ENCODE results near the gene SDK2. TPM values are rescaled to one million over a fixed set of nuclear protein-coding genes. Genes with fewer than 3 reads are reported as not detected.

SDK2 gene
- total RNA-seq = under 1 TPM; 0.23 to 0.27 TPM

- ChIA-PET CTCF (no interaction called here), POLR2A (no interaction called here)
Measured at GRCh38 chr17:73644145-73645049, at the start of gene SDK2. SDK2 (minus strand) TSS chr17:73644445; CDS start chr17:73644088, 357 bp downstream.

- ChIA-PET POLR2A (no interaction called here), CTCF (no interaction called here)
Measured at GRCh38 chr17:73693071-73693470, 48.8 kb upstream of the SDK2 start.

GRCh38 chr17:73691321-73691766 lies 47.1 kb upstream of the SDK2 start:
- ChIA-PET CTCF (interaction anchor here (0.9 kb wide), 1 partner anchor 19 kb away, joined by 4 read pairs; no protein-coding TSS in a partner anchor), POLR2A (no interaction called here)

- ChIA-PET POLR2A (no interaction called here), CTCF (no interaction called here)
Measured at GRCh38 chr17:73690676-73691075, 46.4 kb upstream of the SDK2 start.

GRCh38 chr17:73689596-73690275 lies 45.5 kb upstream of the SDK2 start:
- CTCF ChIA-PET = no interaction called here
- POLR2A ChIA-PET = no interaction called here

GRCh38 chr17:73686961-73687360 lies 42.7 kb upstream of the SDK2 start:
- ChIA-PET CTCF (no interaction called here), POLR2A (no interaction called here)

- POLR2A ChIA-PET = no interaction called here
- CTCF ChIA-PET = no interaction called here
Measured at GRCh38 chr17:73686126-73686525, 41.9 kb upstream of the SDK2 start.

- POLR2A ChIA-PET = no interaction called here
- CTCF ChIA-PET = no interaction called here
Measured at GRCh38 chr17:73684183-73684582, 39.9 kb upstream of the SDK2 start.

GRCh38 chr17:73683771-73684170 lies 39.5 kb upstream of the SDK2 start:
- ChIA-PET POLR2A (no interaction called here), CTCF (no interaction called here)

GRCh38 chr17:73681946-73682345 lies 37.7 kb upstream of the SDK2 start:
- ChIA-PET CTCF (no interaction called here), POLR2A (no interaction called here)

GRCh38 chr17:73679476-73679875 lies 35.2 kb upstream of the SDK2 start:
- CTCF ChIA-PET = no interaction called here
- POLR2A ChIA-PET = no interaction called here

- POLR2A ChIA-PET = no interaction called here
- CTCF ChIA-PET = no interaction called here
Measured at GRCh38 chr17:73678999-73679398, 34.8 kb upstream of the SDK2 start.

- CTCF ChIA-PET = no interaction called here
- POLR2A ChIA-PET = no interaction called here
Measured at GRCh38 chr17:73669771-73670170, 25.5 kb upstream of the SDK2 start.

GRCh38 chr17:73667181-73667959 lies 23.1 kb upstream of the SDK2 start:
- ChIA-PET POLR2A (interaction anchor here (0.5 kb wide), 1 partner anchor 360 kb away, joined by 8 read pairs; no protein-coding TSS in a partner anchor), CTCF (no interaction called here)

- POLR2A ChIA-PET = no interaction called here
- CTCF ChIA-PET = no interaction called here
Measured at GRCh38 chr17:73663614-73664013, 19.4 kb upstream of the SDK2 start.

GRCh38 chr17:73660366-73660765 lies 16.1 kb upstream of the SDK2 start:
- CTCF ChIA-PET = interaction anchor here (0.6 kb wide), 1 partner anchor 698 kb away, joined by 3 read pairs; no protein-coding TSS in a partner anchor

GRCh38 chr17:73658821-73659515 lies 14.7 kb upstream of the SDK2 start:
- CTCF ChIA-PET = no interaction called here
- POLR2A ChIA-PET = no interaction called here

More at GRCh38 chr17:73660366-73660765, 16.1 kb upstream of the SDK2 start:
- POLR2A ChIA-PET = no interaction called here

- ChIA-PET POLR2A (no interaction called here), CTCF (no interaction called here)
Measured at GRCh38 chr17:73657473-73658116, 13.3 kb upstream of the SDK2 start.

- CTCF ChIA-PET = no interaction called here
- POLR2A ChIA-PET = no interaction called here
Measured at GRCh38 chr17:73654241-73654640, 10.0 kb upstream of the SDK2 start.

Data from activated CD8-positive, alpha-beta memory T cell treated with anti-CD3 and anti-CD28 coated beads for 36 hours (primary cell).